Spleen (tissue), 7 donors: ENCODE measurements around the gene EPN2.

ENCODE experiments used
- POLR2AphosphoS5 ChIP-seq, 3 donors: sonication (generic); formaldehyde crosslinking; IDR thresholded peaks; one replicate each; pipeline ENCODE4 v1.5.1; 2017; ENCODE audit warnings: antibody characterized with exemption in 3 of 3
- TF ChIP-seq, protein P1 (sequence below), 11 experiments: fragments of 200-600 bp in 7 of 11; fragments of 450-650 bp in 4 of 11; sonication (generic) in 4 of 11; IDR thresholded peaks in 8 of 11; conservative IDR thresholded peaks in 3 of 11; 1 replicate in 7 of 11; 2 replicates in 4 of 11; pipeline versions ENCODE4 v1.4.0 to v1.8.0; 2016 to 2021; ENCODE audit warnings: antibody characterized with exemption in 11 of 11, inconsistent platforms in 4 of 11, mild to moderate bottlenecking in 1 of 11
- donor health status: DM: no; HTN: no; CAD: no; lungs with moderate emphysema.
- donor health status: DM: no; HTN: no; CAD: no.
- donor health status: DM: no; HTN: no; CAD: no.

DNA sequence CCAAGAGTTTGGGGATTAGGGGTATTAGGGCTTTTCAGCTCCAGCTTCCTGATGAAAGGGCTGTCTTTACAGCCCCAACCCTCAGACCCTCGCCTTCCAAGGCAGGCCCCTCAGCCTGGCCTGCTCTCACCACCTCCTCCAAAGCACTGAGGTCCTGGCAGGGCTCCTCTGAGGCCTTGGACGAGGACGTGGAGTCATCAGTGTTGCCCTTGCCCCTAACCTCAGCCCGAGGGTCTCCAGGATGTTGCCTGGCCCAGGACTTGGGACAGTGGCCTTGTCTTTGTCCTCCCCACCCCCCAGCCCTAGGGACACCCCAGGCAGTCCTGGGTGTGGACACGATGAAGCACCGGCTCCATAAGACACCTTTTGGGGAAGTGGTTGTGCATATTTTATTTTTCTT lies 97.2 kb downstream of the EPN2 start:
- TF ChIP-seq, protein P1, sequence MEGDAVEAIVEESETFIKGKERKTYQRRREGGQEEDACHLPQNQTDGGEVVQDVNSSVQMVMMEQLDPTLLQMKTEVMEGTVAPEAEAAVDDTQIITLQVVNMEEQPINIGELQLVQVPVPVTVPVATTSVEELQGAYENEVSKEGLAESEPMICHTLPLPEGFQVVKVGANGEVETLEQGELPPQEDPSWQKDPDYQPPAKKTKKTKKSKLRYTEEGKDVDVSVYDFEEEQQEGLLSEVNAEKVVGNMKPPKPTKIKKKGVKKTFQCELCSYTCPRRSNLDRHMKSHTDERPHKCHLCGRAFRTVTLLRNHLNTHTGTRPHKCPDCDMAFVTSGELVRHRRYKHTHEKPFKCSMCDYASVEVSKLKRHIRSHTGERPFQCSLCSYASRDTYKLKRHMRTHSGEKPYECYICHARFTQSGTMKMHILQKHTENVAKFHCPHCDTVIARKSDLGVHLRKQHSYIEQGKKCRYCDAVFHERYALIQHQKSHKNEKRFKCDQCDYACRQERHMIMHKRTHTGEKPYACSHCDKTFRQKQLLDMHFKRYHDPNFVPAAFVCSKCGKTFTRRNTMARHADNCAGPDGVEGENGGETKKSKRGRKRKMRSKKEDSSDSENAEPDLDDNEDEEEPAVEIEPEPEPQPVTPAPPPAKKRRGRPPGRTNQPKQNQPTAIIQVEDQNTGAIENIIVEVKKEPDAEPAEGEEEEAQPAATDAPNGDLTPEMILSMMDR (IDR thresholded peaks at IDR 0.05 in 8 of 11, conservative IDR thresholded peaks at IDR 0.05 in 3 of 11): no peak
- peak in 1 of 3 donors; percentile 37 for TF ChIP-seq POLR2AphosphoS5 (IDR thresholded peaks at IDR 0.05)
